HG02981 (cell line): ENCODE measurements around the gene SHC4.

Experiments used
- ATAC-seq: cut with Tn5 transposase; IDR thresholded peaks from one replicate; pipeline ENCODE4 v1.9.1; 2021; ENCODE audit warnings: mild to moderate bottlenecking, moderate library complexity; ENCODE audit not compliant: unreplicated experiment

Gene SHC4

DNA sequence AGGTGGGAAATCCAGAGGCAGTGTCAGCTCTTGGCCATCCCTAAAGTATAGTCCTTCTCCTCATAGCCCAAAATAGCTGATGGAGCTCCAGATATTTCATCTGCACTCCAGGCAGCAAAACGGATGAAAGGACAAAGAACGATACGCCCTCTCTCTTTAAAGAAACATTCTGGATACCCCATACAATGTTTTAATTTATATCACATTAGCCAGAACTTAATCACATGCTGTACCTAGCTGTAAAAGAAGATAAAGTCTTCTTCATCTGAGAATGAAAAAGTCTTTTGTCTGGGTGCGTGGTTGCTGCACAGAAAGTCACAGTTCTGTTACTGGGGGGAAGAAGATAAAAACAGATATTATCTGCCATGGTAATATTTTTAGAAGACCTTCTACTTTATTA lies 4.3 kb upstream of the SHC4 start:
- ATAC-seq, result no peak

- ATAC-seq, result no peak
Measured at GRCh38 chr15:48967336-48967735, 3.6 kb upstream of the SHC4 start.

GRCh38 chr15:48966595-48967301 lies 3.0 kb upstream of the SHC4 start:
- peak; percentile 72 for ATAC-seq

DNA sequence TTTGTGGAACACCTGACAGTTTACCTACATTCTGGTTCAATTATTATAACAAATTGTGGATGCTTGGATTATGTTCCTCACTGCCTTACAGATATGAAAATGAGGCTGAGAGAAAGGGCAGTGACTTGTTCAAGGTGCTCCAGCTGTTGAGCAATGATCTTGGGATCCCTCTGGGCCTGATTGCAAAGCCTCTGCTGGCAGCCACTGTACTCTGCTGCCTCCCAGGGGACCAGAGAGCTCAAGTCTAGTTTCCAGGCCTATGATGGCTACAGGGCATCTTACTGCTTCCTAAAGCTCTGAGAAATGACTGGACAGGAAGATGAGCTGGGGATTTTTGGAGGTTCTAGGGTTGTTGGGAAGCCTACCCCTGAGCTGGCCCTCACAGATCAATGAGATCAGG lies 2.3 kb upstream of the SHC4 start:
- peak; percentile 50 for ATAC-seq

GRCh38 chr15:48964898-48965297 lies 1.2 kb upstream of the SHC4 start:
- no peak for ATAC-seq

GRCh38 chr15:48962662-48963523 lies 826 bp downstream of the SHC4 start:
- ATAC-seq, result no peak

- no peak for ATAC-seq
Measured at GRCh38 chr15:48955967-48956366, 7.8 kb downstream of the SHC4 start.

DNA sequence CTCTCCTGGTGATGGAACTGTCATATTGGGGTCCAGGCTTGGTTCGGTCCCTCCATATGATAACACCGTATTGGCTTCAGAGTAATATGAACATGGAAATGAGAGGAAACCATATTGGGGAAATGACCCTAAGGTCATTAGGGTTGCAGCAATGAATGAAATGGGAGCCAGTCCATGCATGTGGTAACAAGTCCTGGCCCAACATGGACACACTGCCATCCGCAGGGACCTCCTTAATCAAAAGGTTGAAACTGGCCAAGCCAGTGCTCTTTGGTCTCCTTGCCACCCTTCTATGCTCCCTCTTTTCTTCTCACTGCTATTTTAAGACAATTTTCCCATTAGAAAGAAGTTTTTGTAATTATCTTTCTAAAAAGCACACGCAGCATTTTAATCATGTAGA lies 8.3 kb downstream of the SHC4 start:
- ATAC-seq, result no peak

DNA sequence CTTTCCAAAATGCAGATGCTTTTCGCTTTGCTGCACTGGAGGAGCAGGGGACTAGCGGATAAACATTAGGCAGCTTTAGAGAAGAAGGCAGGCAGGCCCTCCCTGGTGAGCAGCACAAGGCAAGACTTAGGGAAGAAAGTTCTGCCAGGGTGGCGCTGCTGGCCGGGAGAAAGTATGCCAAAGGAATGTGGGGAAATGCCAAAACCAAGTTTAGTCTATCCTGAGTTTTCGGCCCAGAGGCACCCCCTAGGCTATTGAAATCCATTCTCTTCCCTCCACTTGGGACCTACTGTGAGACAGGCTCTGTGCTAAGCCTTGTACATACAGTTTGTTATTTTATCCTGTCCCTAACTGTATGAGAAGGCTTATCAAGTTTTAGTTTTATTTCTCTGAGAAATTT lies 9.2 kb downstream of the SHC4 start:
- ATAC-seq, result no peak

DNA sequence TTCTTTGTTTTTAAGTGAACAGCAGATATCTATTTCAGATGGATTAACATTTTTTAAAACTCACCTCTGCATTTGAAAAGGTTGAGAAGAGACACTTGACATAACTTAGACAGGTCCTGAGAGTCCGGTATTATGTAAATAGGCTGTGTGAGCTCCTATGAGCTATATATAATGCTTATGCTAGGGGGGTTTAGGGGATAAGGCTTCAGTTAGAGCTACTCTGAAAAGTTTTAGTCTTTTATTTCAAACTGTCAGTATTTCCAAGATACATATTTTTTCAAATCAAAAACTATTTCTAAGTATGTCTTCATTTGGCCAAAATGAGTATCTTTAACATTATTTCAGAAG lies 16.9 kb downstream of the SHC4 start:
- ATAC-seq, result no peak

DNA sequence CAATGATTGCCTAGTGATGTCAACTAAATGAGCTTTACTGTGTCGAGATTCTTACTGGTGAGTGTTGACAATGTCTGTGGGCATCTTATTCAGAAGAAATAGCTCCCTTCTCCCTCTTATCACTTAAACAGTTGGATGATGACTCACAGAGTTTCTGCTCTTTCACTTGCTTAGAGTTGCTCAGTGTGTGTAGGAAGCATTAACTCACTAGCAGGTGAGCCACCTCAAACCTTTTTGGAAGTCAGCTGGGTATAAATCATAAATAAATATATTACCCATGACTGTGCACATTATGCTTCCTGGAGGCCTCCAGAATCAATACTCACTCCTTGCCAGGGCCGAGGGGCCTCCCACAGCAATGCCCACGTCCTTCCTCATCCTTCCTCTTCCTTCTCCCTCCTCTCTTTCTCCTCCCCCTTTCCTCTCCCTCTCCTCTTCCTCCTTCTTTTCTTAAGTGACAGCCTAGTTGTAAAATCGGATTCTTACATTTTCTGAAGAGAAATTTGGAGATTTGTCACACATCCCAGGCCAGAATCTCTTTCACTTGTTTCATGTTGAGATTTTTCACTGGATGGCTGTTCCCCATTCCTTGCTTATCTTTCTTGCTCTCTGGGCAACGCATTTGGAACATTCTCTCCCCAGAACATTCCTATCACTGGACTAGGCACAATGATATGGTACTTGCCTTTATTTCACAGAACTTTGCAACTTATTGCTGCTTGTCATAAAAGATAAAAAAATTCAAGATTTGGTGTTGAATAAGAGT lies 17.5 kb downstream of the SHC4 start:
- no peak for ATAC-seq

DNA sequence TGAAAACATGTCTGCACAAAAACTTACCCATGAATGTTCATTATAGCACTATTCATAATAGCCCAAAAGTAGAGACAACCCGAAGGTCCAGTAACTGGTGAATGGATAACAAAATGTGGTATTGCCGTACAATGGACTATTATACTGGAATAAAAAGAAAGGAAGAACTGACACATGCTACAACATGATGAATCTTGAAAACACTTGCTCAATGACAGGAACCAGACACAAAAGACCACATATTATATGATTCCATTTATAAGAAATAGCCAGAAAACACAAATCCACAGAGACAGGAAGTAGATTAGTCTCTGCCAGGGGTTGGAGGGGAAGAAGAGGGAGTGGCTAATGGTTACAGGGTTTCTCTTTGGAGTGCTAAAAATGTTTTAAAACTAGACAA lies 18.3 kb downstream of the SHC4 start:
- ATAC-seq, result no peak

- no peak for ATAC-seq
Measured at GRCh38 chr15:48941904-48942303, 21.8 kb downstream of the SHC4 start.

DNA sequence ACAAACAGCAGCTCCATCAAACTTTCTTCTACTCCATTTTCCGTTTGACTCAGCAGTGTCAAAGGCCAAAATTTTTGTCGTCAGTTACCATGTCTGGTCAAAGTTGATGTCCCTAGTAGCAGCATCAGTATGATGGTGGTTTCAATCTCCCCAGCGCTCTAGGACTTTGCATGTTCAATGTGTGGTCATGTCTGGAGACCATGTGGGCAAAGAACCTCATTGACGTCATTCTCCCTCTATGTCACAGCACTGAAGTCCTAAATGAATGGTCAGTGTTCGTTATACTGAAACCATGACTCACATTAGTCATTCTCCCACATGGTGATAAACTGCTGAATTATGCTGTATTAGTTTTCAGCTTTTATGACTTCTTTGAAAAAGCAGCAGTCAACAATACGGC lies 23.2 kb downstream of the SHC4 start:
- ATAC-seq, result peak; percentile 96

GRCh38 chr15:48939648-48940047 lies 24.1 kb downstream of the SHC4 start:
- no peak for ATAC-seq

DNA sequence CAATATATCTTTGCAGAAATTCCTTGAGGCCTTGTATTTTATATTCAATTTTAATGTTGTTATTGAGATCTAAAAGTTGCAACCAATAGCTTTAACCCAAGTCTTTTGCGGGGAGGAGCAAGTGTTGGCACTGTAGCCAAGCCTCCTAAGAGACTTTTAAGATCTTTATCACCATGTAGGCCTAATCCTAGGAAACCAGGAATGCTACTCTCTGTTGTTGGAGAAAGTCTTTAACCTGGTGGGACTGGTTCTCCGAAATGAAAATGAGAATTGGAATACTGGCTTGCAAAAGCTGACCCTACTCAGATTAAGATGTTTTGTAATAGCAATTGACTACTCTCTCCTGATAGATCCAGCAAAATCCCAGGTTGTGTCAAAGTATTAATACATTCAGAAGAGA lies 25.8 kb downstream of the SHC4 start:
- ATAC-seq, result no peak

DNA sequence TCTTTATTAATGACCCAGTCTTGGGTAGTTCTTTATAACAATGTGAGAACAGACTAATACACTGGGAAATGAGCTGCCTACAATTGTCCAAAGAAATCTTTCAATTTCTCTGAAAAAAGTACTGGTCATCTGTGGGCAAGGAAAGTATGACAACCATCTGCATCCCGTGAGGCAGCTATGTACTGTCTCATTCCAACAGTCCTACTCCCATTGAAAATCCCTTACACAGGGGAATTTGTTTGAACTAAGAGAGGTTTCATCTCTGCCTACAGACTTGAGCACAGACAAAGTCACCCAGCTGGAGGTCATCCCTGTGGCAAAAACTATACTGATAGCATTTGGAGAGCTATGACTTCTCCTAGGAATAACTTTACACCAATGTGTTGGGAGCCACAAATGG lies 27.1 kb downstream of the SHC4 start:
- ATAC-seq, result no peak

GRCh38 chr15:48935236-48935635 lies 28.5 kb downstream of the SHC4 start:
- ATAC-seq, result no peak

DNA sequence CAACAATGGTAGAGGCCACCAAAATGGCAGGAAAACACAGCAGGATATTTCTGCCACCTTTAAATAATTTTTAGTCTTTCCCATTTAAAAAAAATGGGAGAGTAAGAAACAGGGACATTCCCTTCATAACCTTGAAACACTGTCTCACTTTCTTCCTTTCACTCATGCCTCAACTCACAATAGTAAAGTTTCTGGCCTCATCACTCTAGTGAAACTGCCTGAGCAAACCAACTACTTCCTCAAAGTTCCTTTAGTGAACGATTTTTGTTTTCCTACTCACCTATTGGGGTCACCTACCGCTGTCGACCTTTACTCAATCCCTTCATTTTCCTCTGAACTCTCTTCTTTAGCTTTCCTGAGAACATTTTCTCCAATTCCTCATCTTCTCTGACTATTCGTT lies 33.0 kb downstream of the SHC4 start:
- ATAC-seq, result no peak

DNA sequence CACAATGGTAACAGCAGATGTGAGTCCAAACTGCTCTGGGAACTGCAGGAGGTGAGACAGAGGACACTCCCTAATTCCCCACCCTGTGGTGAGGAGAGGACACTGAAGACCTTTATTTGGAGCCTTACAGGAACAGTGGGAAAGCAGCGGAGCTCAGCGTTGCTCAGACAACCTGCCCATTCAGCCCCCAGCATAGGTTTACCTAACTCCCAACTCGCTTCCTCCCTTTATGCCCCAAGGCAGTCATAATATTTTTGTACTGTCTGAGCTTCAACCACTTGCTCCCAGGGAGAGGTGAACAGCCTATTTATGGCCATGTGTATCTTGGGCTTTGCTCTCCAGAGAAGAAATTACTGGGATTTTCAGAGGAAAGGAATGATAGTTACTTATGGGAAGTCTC lies 34.1 kb downstream of the SHC4 start:
- ATAC-seq, result no peak

- no peak for ATAC-seq
Measured at GRCh38 chr15:48928877-48929538, 34.7 kb downstream of the SHC4 start.
